IMR-90 (cell line): ENCODE measurements around the gene ALK. TPM values are rescaled to one million over a fixed set of nuclear protein-coding genes. Genes with fewer than 3 reads are reported as not detected.

Experiments used
- ATAC-seq: fragments of 200-7000 bp; cut with Tn5 transposase; 2 replicates; pipeline ENCODE4 v1.9.1; 2020; ENCODE audit warnings: low read depth, mild to moderate bottlenecking, moderate library complexity
- BruUV-seq: library from RNA; stranded (reverse); fragments of 400-500 nt; replicated peaks from 2 replicates; lab custom pipeline; 2021; lab: Mats Ljungman, UMichigan
- CTCF ChIA-PET: fragments of 300-600 bp; formaldehyde crosslinking; extraction: SDS; loops from one replicate; lab custom pipeline; 2021; ENCODE audit warnings: antibody characterized with exemption; lab: Yijun Ruan, JAX
- POLR2A ChIA-PET: fragments of 300-600 bp; sonication (Branson Sonifier 250); formaldehyde crosslinking; loops from one replicate; lab custom pipeline; 2022; ENCODE audit warnings: antibody characterized with exemption; ENCODE audit not compliant: unreplicated experiment; lab: Charles Lee
- DNase-seq: peaks from one replicate; pipeline ENCODE4 v3.0.0; 2013
- H2AFZ ChIP-seq: replicated peaks from 2 replicates; pipeline ENCODE3; 2013; ENCODE audit warnings: low read length, mild to moderate bottlenecking; ENCODE audit not compliant: poor library complexity
- H2AK5ac ChIP-seq: 2 replicates; pipeline ENCODE4 v1.6.1; 2013; ENCODE audit warnings: low read depth, low read length, inconsistent platforms
- H2AK9ac ChIP-seq: replicated peaks from 2 replicates; pipeline ENCODE3; 2013; ENCODE audit warnings: mild to moderate bottlenecking, low read depth, low read length, moderate library complexity; ENCODE audit not compliant: poor library complexity
- H2BK120ac ChIP-seq: 2 replicates; pipeline ENCODE4 v1.6.1; 2013; ENCODE audit warnings: low read depth, low read length, inconsistent platforms
- H2BK15ac ChIP-seq: 3 replicates; pipeline ENCODE4 v1.6.1; 2013; ENCODE audit warnings: low read depth, low read length, inconsistent platforms
- H2BK20ac ChIP-seq: 2 replicates; pipeline ENCODE4 v1.6.1; 2013; ENCODE audit warnings: low read depth, mild to moderate bottlenecking, inconsistent platforms, low read length, moderate library complexity
- H2BK5ac ChIP-seq: 2 replicates; pipeline ENCODE4 v1.6.1; 2013; ENCODE audit warnings: mild to moderate bottlenecking, low read depth, low read length, inconsistent platforms; ENCODE audit not compliant: poor library complexity, severe bottlenecking
- H3K14ac ChIP-seq: replicated peaks from 2 replicates; pipeline ENCODE4 v1.6.1; 2013; ENCODE audit warnings: low read depth, low read length, inconsistent platforms
- H3K18ac ChIP-seq: 2 replicates; pipeline ENCODE4 v1.6.1; 2013; ENCODE audit warnings: low read depth, low read length, control low read depth
- H3K23ac ChIP-seq: 2 replicates; pipeline ENCODE4 v1.6.1; 2013; ENCODE audit warnings: low read depth, low read length, inconsistent platforms
- H3K27ac ChIP-seq: 2 replicates; pipeline ENCODE4 v1.5.1; 2013; ENCODE audit warnings: mild to moderate bottlenecking, control low read depth, low read length; ENCODE audit not compliant: insufficient read depth
- H3K27me3 ChIP-seq: 2 replicates; pipeline ENCODE4 v1.6.1; 2013; ENCODE audit warnings: low read length; ENCODE audit not compliant: control insufficient read depth, insufficient read depth
- H3K36me3 ChIP-seq: 2 replicates; pipeline ENCODE4 v1.6.1; 2013; ENCODE audit warnings: low read length, mixed read lengths; ENCODE audit not compliant: control insufficient read depth, insufficient read depth
- H3K4ac ChIP-seq: 2 replicates; pipeline ENCODE4 v1.6.1; 2013; ENCODE audit warnings: low read depth, low read length, inconsistent platforms
- H3K4me1 ChIP-seq: 2 replicates; pipeline ENCODE4 v1.6.1; 2013; ENCODE audit warnings: low read length, mixed read lengths; ENCODE audit not compliant: control insufficient read depth, insufficient read depth
- H3K4me2 ChIP-seq: 2 replicates; pipeline ENCODE4 v1.6.1; 2013; ENCODE audit warnings: low read depth, mild to moderate bottlenecking, control low read depth, low read length, moderate library complexity
- H3K4me3 ChIP-seq: 2 replicates; pipeline ENCODE4 v1.5.1; 2013; ENCODE audit warnings: low read depth, mild to moderate bottlenecking, control low read depth, low read length, moderate library complexity; ENCODE audit not compliant: insufficient read depth
- H3K56ac ChIP-seq: 2 replicates; pipeline ENCODE4 v1.6.1; 2013; ENCODE audit warnings: low read length, inconsistent platforms; ENCODE audit not compliant: insufficient read depth; ENCODE audit errors: extremely low read depth
- H3K79me1 ChIP-seq, 2 experiments: 2 replicates each; pipeline ENCODE4 v1.6.1; 2013; ENCODE audit warnings: low read length in 2 of 2, inconsistent platforms in 1 of 2, low read depth in 1 of 2
- H3K9ac ChIP-seq: 2 replicates; pipeline ENCODE4 v1.6.1; 2013; ENCODE audit warnings: low read depth, low read length, control low read depth
- H3K9me1 ChIP-seq: 2 replicates; pipeline ENCODE4 v1.6.1; 2013; ENCODE audit warnings: low read length, inconsistent platforms; ENCODE audit not compliant: insufficient read depth
- H3K9me3 ChIP-seq: 2 replicates; pipeline ENCODE4 v1.6.1; 2013; ENCODE audit warnings: low read length; ENCODE audit not compliant: control insufficient read depth, insufficient read depth
- H4K20me1 ChIP-seq: 2 replicates; pipeline ENCODE4 v1.6.1; 2013; ENCODE audit warnings: low read length, inconsistent platforms; ENCODE audit not compliant: insufficient read depth
- H4K5ac ChIP-seq: 2 replicates; pipeline ENCODE4 v1.6.1; 2013; ENCODE audit warnings: mild to moderate bottlenecking, low read depth, low read length, control low read depth
- H4K8ac ChIP-seq, 2 experiments: 2 replicates each; pipeline ENCODE4 v1.6.1; 2013; ENCODE audit warnings: low read depth in 2 of 2, low read length in 2 of 2, control low read depth in 1 of 2, inconsistent platforms in 1 of 2
- H4K91ac ChIP-seq: 2 replicates; pipeline ENCODE4 v1.6.1; 2013; ENCODE audit warnings: low read depth, low read length, inconsistent platforms; ENCODE audit not compliant: insufficient read depth
- BHLHE40 ChIP-seq: fragments of 150-350 bp; IDR thresholded peaks from 2 replicates; pipeline ENCODE4 v1.6.1; 2016; ENCODE audit warnings: mild to moderate bottlenecking, low read depth, low read length
- MAFK ChIP-seq: IDR thresholded peaks from 2 replicates; pipeline ENCODE4 v1.6.1; 2012; ENCODE audit warnings: low read depth, low read length, improper control_type of control experiment
- MAZ ChIP-seq: IDR thresholded peaks from 2 replicates; pipeline ENCODE4 v1.6.1; 2012; ENCODE audit warnings: low read depth, mild to moderate bottlenecking, low read length, improper control_type of control experiment, moderate library complexity, borderline replicate concordance
- NFE2L2 ChIP-seq: fragments of 150-350 bp; IDR thresholded peaks from 2 replicates; pipeline ENCODE4 v1.6.1; 2016; ENCODE audit warnings: low read depth, mild to moderate bottlenecking, low read length
- POLR2A ChIP-seq: IDR thresholded peaks from 2 replicates; pipeline ENCODE4 v1.6.1; 2012; ENCODE audit warnings: mild to moderate bottlenecking, low read depth, low read length
- RCOR1 ChIP-seq: IDR thresholded peaks from 2 replicates; pipeline ENCODE4 v1.6.1; 2012; ENCODE audit warnings: mild to moderate bottlenecking, low read length, improper control_type of control experiment; ENCODE audit not compliant: insufficient replicate concordance
- RFX5 ChIP-seq: IDR thresholded peaks from 2 replicates; pipeline ENCODE4 v1.8.0; 2012; ENCODE audit warnings: low read depth, mild to moderate bottlenecking, low read length, moderate library complexity
- SMC3 ChIP-seq: fragments of 150-350 bp; IDR thresholded peaks from 2 replicates; pipeline ENCODE4 v1.6.1; 2016; ENCODE audit warnings: low read depth, mild to moderate bottlenecking, antibody characterized with exemption, low read length, moderate library complexity
- WGBS, 2 experiments: methylation state at CpG; one replicate each; pipeline versions ENCODE4 v1.1.5 to v1.1.7; 2013; ENCODE audit warnings: missing lambda C conversion rate in 2 of 2; ENCODE audit not compliant: insufficient read length in 1 of 2; ENCODE audit errors: extremely low coverage in 2 of 2; 5-methylcytosine and 5-hydroxymethylcytosine counted together
- dilution Hi-C: fragments of 300-500 bp; cut with HindIII; formaldehyde crosslinking; loops from one replicate; pipeline ENCODE4 v1.14.3; 2018; ENCODE audit warnings: low sequenced_read_pairs; ENCODE audit not compliant: unreplicated experiment
- in situ Hi-C: fragments of 300-500 bp; cut with MboI; formaldehyde crosslinking; loops from 3 replicates; pipeline ENCODE4 v1.14.3; 2019; ENCODE audit warnings: low sequenced_read_pairs, inconsistent platforms, mixed read lengths
- intact Hi-C: fragments of 100-400 bp; cut with micrococcal nuclease; formaldehyde crosslinking; loops from 2 replicates; pipeline ENCODE4 v1.10.0; 2022
- polyA plus RNA-seq, 3 experiments: library from polyadenylated mRNA; depleted of rRNA; stranded (reverse); fragments of >200 nt; gene quantifications; 2 replicates each; pipeline ENCODE4 v1.2.3, GENCODE V29; 2012; ENCODE audit warnings: low replicate concordance in 1 of 3
- total RNA-seq: library from RNA; depleted of rRNA; stranded (reverse); fragments of >200 nt; gene quantifications from 2 replicates; pipeline ENCODE4 v1.2.3, GENCODE V29; 2012

The ALK gene
- total and polyA plus RNA-seq, 2 of the 4 experiments (the other 2 are of a cell fraction) = not detected

GRCh38 chr2:29829841-29830240, 91.5 kb downstream of the ALK start:
- in situ Hi-C loops = loop anchor here (25.0 kb wide), 1 partner anchor 518 kb away; no protein-coding TSS in a partner anchor
- Histone ChIP-seq H3K27ac (no peak overlapping the region), H3K23ac (no peak overlapping the region), H3K79me1 (no peaks in the 10 kb centered on the region), H3K4ac (no peak overlapping the region), H2BK120ac (no peak overlapping the region), H3K18ac (no peak overlapping the region), H3K9ac (no peak overlapping the region), H3K9me3 (no peaks in the 10 kb centered on the region), H2AFZ (no peak overlapping the region), H4K5ac (no peak overlapping the region), H4K8ac (no peak overlapping the region), H3K56ac (no peak overlapping the region), H2BK5ac (no peak overlapping the region), H2AK5ac (no peak overlapping the region), H2AK9ac (no peak overlapping the region), H3K4me2 (no peak overlapping the region), H3K27me3 (no peaks in the 10 kb centered on the region; the same call in 1 of the 2 replicates), H3K14ac (no peak overlapping the region), H3K4me3 (no peak overlapping the region), H3K4me1 (no peaks in the 10 kb centered on the region), H2BK20ac (no peak overlapping the region), H4K91ac (no peak overlapping the region), H2BK15ac (no peak overlapping the region), H4K20me1 (no peaks in the 10 kb centered on the region), H3K36me3 (no peaks in the 10 kb centered on the region), H3K9me1 (no peaks in the 10 kb centered on the region)
- TF ChIP-seq POLR2A (no peak), NFE2L2 (no peak), MAZ (no peak), MAFK (no peak), SMC3 (no peak), RCOR1 (no peak), BHLHE40 (no peak), RFX5 (no peak)
- WGBS, 2 experiments = no CpG with 5 or more reads among the region's 2 CpGs
- no peak for DNase-seq
- ATAC-seq = no peak
- intact Hi-C loops = no loop called here
- dilution Hi-C loops = loop anchor here (25.0 kb wide), 1 partner anchor 868 kb away; no protein-coding TSS in a partner anchor
- no TSS peak for BruUV-seq
- ChIA-PET CTCF (no interaction called here), POLR2A (no interaction called here)
